ENCODE results near the gene CNGB1.

- TF ChIP-seq CTCF (IDR thresholded peaks at IDR 0.05) = no peak
- no peak for TF ChIP-seq EP300 (IDR thresholded peaks at IDR 0.05)
These were observed 99.5 kb downstream of the CNGB1 start for GRCh38 chr16:57871456-57871855.

Measured in ovary (tissue), 3 donors.